SIG-M5 treated with dmso at 0.1 percent for 504 hours (cell line): ENCODE data around the gene STPG3.

ENCODE experiments used
- DNase-seq: peaks from one replicate; lab custom pipeline; 2025; ENCODE audit not compliant: unreplicated experiment; lab: John Stamatoyannopoulos, UW

The STPG3 gene

DNA sequence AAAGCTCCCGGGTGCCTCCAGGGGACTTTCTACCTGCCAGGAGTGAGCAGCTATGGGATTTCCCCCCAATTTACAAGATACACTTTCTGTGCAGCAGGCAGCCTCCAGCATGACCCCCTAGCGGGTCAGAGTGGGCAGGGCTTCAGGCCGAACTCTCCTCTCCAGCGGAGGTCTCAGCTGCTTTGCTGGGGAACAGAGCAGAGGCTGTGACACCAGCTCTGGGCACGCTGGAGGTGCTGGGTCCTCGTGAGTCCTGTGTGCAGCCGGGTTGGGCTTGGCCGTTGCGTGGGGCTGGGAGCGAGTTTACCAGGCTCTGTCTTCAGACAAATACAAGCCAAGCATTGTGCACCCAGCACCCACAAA, 48.1 kb downstream of the STPG3 start:
- DNase-seq, result no peak

DNA sequence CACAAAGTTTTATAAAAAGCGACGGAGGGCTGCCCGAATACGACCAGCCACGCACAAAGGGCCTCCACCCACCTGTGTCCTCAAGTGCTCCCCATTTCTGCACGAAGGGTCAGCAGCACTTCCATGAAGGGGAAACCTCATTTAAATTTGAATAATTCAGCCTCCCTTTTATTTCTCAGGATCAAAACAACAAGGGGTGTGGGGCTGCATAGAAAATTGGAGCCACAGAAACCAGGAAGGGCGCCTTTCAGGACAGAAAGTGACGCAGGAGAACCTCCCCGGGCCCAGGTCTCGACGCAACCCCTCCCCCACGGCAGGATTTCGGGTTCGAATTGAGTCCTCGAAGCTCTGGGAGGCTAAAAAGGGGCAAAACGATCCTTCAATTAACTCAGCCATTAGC, 48.9 kb downstream of the STPG3 start:
- no peak for DNase-seq

DNA sequence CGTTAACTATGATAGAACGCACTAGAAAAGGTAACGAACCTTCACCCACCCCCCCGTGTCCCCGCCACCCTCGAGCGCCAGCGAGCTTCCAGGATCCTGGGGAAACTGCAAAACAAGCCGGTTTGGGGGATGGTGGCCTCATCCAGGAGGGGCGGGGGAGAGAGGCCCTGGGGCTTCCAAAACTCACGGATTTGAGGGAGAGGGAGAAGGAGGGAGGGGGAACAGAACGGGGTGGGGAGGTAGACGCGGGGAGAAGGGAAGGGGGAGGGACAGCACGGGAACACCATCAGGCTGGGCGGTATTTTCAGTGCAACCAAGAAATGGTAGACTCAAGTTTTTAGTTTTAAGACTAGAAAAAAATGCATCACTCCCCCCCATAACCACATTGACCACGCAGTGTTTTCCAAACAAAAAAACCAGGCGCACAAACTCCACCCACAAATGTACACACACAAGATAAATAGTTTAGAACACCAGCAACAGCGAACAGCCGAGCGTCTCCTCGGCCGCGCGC, 49.5 kb downstream of the STPG3 start:
- DNase-seq, result no peak

DNA sequence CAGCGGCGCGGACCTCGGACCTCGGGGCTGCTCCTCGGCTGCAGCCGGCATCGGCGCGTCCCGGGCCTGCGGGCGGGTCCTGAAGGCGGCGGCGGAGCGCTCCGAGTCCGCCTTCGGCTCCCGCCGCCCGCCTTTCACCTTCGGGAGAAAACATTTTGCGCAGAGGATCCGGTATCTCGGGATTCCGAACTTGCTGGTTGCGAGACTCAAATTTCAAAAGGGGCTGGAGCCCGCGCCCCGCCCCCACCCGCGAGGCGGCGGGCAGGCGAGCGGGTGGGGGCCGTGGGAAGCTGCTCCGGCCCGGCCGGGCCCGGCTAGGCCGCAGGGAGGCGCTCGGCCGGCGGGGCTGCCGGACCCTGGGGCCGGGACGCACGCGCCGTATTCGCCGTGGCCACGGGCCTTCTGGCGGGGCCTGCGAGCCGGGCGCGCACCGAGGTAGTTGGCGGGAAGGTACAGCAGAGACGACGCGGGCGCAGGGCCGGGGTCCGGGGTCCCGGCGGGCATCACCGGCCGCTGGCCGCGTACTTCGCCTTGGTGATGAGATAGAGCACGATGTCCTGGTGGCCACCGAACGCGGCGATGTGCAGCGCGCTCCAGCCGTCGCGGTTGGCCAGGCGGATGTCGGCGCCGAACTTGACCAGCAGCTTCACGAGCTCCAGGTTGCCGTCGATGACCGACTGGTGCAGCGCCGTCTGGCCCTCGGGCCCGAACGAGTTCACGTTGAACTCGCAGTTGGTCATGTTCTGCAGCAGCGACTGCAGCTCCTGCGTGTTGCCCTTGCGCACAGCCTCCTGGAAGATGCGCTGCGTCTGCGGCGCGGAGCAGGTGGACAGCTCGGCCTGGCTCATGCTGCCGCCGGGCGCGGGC, 50.2 kb downstream of the STPG3 start:
- peak; percentile 34 for DNase-seq

DNA sequence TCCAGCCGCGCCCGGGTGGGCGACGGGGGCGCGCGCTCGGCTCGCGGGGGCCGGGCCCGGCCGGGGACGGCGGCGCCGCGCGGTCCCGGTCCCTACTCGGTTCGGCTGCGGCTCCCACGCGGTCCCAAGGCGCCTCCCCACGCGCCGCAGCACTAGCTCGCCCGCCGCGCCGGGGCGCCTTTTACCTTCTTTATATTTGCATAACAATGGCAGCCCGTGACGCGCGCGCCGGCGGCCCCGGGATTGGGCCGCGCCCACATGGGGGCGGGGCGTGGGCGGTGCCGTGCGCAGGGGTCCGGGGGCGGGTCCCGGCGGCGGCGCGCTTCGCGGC, 51.0 kb downstream of the STPG3 start, which contains the start of gene NRARP:
TSS of gene NRARP (minus strand) at position 154 of the 331 bp plus-strand sequence. CDS start 343 bp downstream, outside the sequence.
- peak; percentile 74 for DNase-seq

DNA sequence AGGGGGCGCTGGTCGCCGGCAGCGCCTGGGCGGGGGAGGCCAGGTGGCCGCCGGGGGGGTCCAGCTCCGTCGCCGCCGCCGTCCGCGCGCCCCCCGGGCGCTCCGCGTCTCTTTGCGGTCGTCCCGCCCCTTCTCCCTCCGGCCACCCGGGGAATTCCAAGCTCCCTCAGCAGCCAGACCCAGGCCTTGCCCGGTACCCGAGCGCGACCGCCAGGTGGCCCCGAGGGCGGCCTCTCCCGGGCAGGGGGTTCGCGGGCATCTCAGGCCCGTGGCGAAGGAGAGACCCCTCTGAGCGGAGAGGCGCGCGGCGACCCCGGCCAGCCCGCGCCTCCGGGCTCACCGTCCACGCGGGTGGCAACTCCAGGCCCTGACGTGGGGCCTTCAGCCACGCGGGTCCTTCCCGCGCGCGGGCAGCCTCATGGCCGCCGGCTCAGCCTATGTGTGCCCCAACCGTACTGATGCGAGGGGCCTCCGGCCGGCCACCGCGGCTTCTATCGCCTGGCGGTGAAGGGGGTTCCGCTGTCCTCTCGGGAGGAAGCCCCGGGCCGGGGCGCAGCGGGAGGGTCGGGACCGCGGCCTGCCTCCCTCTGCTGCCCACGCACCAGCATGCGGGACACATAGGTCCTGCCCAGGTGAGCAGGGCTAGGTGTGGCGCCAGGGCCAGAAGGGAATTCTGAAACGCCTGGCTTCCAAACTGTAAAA, 51.5 kb downstream of the STPG3 start:
- no peak for DNase-seq
